PFSK-1 (cell line): ENCODE results near the gene MORN1.

ENCODE experiments used
- FOXP2 ChIP-seq: optimal IDR thresholded peaks from 2 replicates; pipeline ENCODE3; 2011; ENCODE audit warnings: borderline replicate concordance, control low read depth, inconsistent platforms; ENCODE audit not compliant: insufficient read depth; ENCODE audit errors: extremely low read length, extremely low read depth
- POLR2AphosphoS5 ChIP-seq: IDR thresholded peaks from 2 replicates; pipeline ENCODE4 v1.6.1; 2012; ENCODE audit warnings: low read depth, mild to moderate bottlenecking, control low read depth, low read length, moderate library complexity
- REST ChIP-seq, 2 experiments: IDR thresholded peaks; 2 replicates each; pipeline versions ENCODE4 v1.6.1 to v1.8.0; 2011 to 2012; ENCODE audit warnings: low read depth in 2 of 2, low read length in 2 of 2, control low read depth in 1 of 2, inconsistent platforms in 1 of 2, mild to moderate bottlenecking in 1 of 2, moderate library complexity in 1 of 2; ENCODE audit not compliant: insufficient read depth in 1 of 2
- SIN3A ChIP-seq: IDR thresholded peaks from 2 replicates; pipeline ENCODE4 v1.6.1; 2012; ENCODE audit warnings: mild to moderate bottlenecking, low read length, moderate library complexity, borderline replicate concordance; ENCODE audit not compliant: insufficient read depth
- TAF1 ChIP-seq: IDR thresholded peaks from 2 replicates; pipeline ENCODE4 v1.6.1; 2012; ENCODE audit warnings: low read length, control low read depth, borderline replicate concordance; ENCODE audit not compliant: insufficient read depth

MORN1 gene

GRCh38 chr1:2334366-2334765, 57.0 kb downstream of the MORN1 start:
- TF ChIP-seq FOXP2 (no peak), POLR2AphosphoS5 (no peak), REST (IDR thresholded peaks at IDR 0.05; ENCODE audit: insufficient read depth in 1 of 2, low read depth in 2 of 2, low read length in 2 of 2) (no peak), SIN3A (no peak), TAF1 (no peak)

- TF ChIP-seq SIN3A: no peak
- TF ChIP-seq POLR2AphosphoS5: no peak
- no peak for TF ChIP-seq FOXP2
- TF ChIP-seq REST (IDR thresholded peaks at IDR 0.05; ENCODE audit: insufficient read depth in 1 of 2, low read depth in 2 of 2, low read length in 2 of 2): no peak
- no peak for TF ChIP-seq TAF1
Observed at GRCh38 chr1:2331200-2331544, 60.2 kb downstream of the MORN1 start.

GRCh38 chr1:2330519-2331199, 60.7 kb downstream of the MORN1 start:
- TF ChIP-seq POLR2AphosphoS5 (no peak), SIN3A (no peak), TAF1 (no peak), FOXP2 (no peak), REST (IDR thresholded peaks at IDR 0.05; ENCODE audit: insufficient read depth in 1 of 2, low read depth in 2 of 2, low read length in 2 of 2) (no peak)

GRCh38 chr1:2330035-2330434, 61.3 kb downstream of the MORN1 start:
- TF ChIP-seq REST (IDR thresholded peaks at IDR 0.05; ENCODE audit: insufficient read depth in 1 of 2, low read depth in 2 of 2, low read length in 2 of 2) (no peak), FOXP2 (no peak), SIN3A (no peak), POLR2AphosphoS5 (no peak), TAF1 (no peak)
